ENCODE results near the gene ANKRD13C. TPM values are rescaled to one million over a fixed set of nuclear protein-coding genes. Genes with fewer than 3 reads are reported as not detected.

ANKRD13C gene
- total RNA-seq, 1 experiment from 2014 or later: 17.8 TPM

GRCh38 chr1:70286453-70286852, 68.1 kb downstream of the ANKRD13C start:
- CTCF ChIA-PET: no interaction called here
- intact Hi-C loops (cut with micrococcal nuclease): no loop called here
- Mint-ChIP-seq H3K36me3 (ENCODE audit: insufficient read depth, unreplicated experiment) (peaks cover 35% of the 10 kb centered on the region), H3K27ac (ENCODE audit: low read depth, unreplicated experiment) (no peak overlapping the region), H3K4me3 (ENCODE audit: unreplicated experiment) (no peak overlapping the region), H3K27me3 (ENCODE audit: insufficient read depth, unreplicated experiment) (no peaks in the 10 kb centered on the region), H3K4me1 (ENCODE audit: insufficient read depth, unreplicated experiment) (no peaks in the 10 kb centered on the region), H3K9me3 (ENCODE audit: unreplicated experiment) (no peaks in the 10 kb centered on the region)
- POLR2A ChIA-PET: no interaction called here
- no peak for DNase-seq (ENCODE audit: unreplicated experiment)
- BruUV-seq (replicated peaks): no TSS peak
- TF ChIP-seq CTCF (IDR thresholded peaks at IDR 0.05; ENCODE audit: unreplicated experiment): no peak

- H3K4me1 Mint-ChIP-seq (ENCODE audit: insufficient read depth, unreplicated experiment): no peaks in the 10 kb centered on the region
- no peak for DNase-seq (ENCODE audit: unreplicated experiment)
- peaks cover 24% of the 10 kb centered on the region for H3K36me3 Mint-ChIP-seq (ENCODE audit: insufficient read depth, unreplicated experiment)
- CTCF ChIA-PET: interaction anchor here (1.0 to 1.2 kb wide), 2 partner anchors 11 to 16 kb away, joined by 3 to 5 read pairs; no protein-coding TSS in a partner anchor
- no peak overlapping the region for H3K4me3 Mint-ChIP-seq (ENCODE audit: unreplicated experiment)
- no peaks in the 10 kb centered on the region for H3K27me3 Mint-ChIP-seq (ENCODE audit: insufficient read depth, unreplicated experiment)
- no peak overlapping the region for H3K27ac Mint-ChIP-seq (ENCODE audit: low read depth, unreplicated experiment)
- intact Hi-C loops (cut with micrococcal nuclease): no loop called here
- H3K9me3 Mint-ChIP-seq (ENCODE audit: unreplicated experiment): no peaks in the 10 kb centered on the region
- no peak for TF ChIP-seq CTCF (IDR thresholded peaks at IDR 0.05; ENCODE audit: unreplicated experiment)
- no TSS peak for BruUV-seq (replicated peaks)
- POLR2A ChIA-PET: interaction anchor here (0.9 kb wide), 1 partner anchor 17 kb away, joined by 4 read pairs; no protein-coding TSS in a partner anchor
Observed at GRCh38 chr1:70284366-70284765, 70.2 kb downstream of the ANKRD13C start.

GRCh38 chr1:70278710-70279109, 75.8 kb downstream of the ANKRD13C start:
- POLR2A ChIA-PET: interaction anchor here (0.7 kb wide), 1 partner anchor 20 kb away, joined by 4 read pairs; no protein-coding TSS in a partner anchor
- intact Hi-C loops (cut with micrococcal nuclease): no loop called here
- H3K9me3 Mint-ChIP-seq (ENCODE audit: unreplicated experiment): no peaks in the 10 kb centered on the region
- H3K36me3 Mint-ChIP-seq (ENCODE audit: insufficient read depth, unreplicated experiment): peaks cover 43% of the 10 kb centered on the region
- no peak for DNase-seq (ENCODE audit: unreplicated experiment)
- no TSS peak for BruUV-seq (replicated peaks)
- H3K27me3 Mint-ChIP-seq (ENCODE audit: insufficient read depth, unreplicated experiment): no peaks in the 10 kb centered on the region
- H3K4me1 Mint-ChIP-seq (ENCODE audit: insufficient read depth, unreplicated experiment): no peaks in the 10 kb centered on the region
- CTCF ChIA-PET: interaction anchor here (0.6 kb wide), 3 partner anchors 15 to 202 kb away, joined by 3 read pairs; no protein-coding TSS in a partner anchor
- H3K4me3 Mint-ChIP-seq (ENCODE audit: unreplicated experiment): no peak overlapping the region
- H3K27ac Mint-ChIP-seq (ENCODE audit: low read depth, unreplicated experiment): no peak overlapping the region
- TF ChIP-seq CTCF (IDR thresholded peaks at IDR 0.05; ENCODE audit: unreplicated experiment): no peak

GRCh38 chr1:70277875-70278274, 76.6 kb downstream of the ANKRD13C start:
- POLR2A ChIA-PET: no interaction called here
- Mint-ChIP-seq H3K36me3 (ENCODE audit: insufficient read depth, unreplicated experiment) (peaks cover 43% of the 10 kb centered on the region), H3K4me1 (ENCODE audit: insufficient read depth, unreplicated experiment) (no peaks in the 10 kb centered on the region), H3K27me3 (ENCODE audit: insufficient read depth, unreplicated experiment) (no peaks in the 10 kb centered on the region), H3K4me3 (ENCODE audit: unreplicated experiment) (no peak overlapping the region), H3K9me3 (ENCODE audit: unreplicated experiment) (no peaks in the 10 kb centered on the region), H3K27ac (ENCODE audit: low read depth, unreplicated experiment) (no peak overlapping the region)
- intact Hi-C loops (cut with micrococcal nuclease): no loop called here
- DNase-seq (ENCODE audit: unreplicated experiment): no peak
- CTCF ChIA-PET: no interaction called here
- no TSS peak for BruUV-seq (replicated peaks)
- no peak for TF ChIP-seq CTCF (IDR thresholded peaks at IDR 0.05; ENCODE audit: unreplicated experiment)
